ENCODE data around the gene SDCBP2. TPM values are rescaled to one million over a fixed set of nuclear protein-coding genes. Genes with fewer than 3 reads are reported as not detected.

The SDCBP2 gene, protein sequence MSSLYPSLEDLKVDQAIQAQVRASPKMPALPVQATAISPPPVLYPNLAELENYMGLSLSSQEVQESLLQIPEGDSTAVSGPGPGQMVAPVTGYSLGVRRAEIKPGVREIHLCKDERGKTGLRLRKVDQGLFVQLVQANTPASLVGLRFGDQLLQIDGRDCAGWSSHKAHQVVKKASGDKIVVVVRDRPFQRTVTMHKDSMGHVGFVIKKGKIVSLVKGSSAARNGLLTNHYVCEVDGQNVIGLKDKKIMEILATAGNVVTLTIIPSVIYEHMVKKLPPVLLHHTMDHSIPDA
- polyA plus RNA-seq, result 0.91 TPM

DNA sequence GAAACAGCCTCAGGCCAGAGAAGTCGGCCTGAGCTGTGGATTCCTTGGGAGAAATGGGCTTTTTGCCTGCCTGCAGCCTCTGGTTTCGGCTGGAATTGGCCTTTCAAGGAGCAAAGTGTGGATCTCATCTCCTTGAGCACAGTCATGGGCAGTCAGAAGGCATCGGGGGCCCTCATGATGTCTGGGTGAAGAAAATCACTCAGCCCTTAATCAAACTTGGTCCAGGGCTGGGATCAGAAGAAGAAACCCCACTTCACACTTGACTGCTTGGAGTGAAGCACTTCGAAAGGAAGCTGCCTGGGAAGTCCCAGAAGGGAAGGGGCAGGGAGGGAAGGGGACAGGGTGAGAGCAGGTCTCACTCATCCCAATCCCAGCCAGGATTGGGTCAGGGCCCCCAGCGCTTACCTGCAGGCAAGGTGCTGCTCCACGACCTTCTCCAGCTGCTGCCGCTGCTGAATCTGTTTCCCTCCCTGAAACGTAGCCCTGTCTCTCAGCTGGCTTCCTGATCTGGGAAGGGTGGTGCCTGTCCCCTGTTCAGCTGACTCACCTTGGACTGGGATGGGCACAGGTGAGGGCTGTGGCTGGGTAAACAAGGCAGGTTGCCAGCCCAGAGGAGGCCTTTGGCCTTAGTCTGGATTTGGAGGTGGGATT, at the start of gene SDCBP2:
TSS of gene SDCBP2 (minus strand) at position 460 of the 651 bp plus-strand sequence. CDS start 8,723 bp downstream, outside the sequence.
- Mint-ChIP-seq H3K27me3 (no peaks in the 10 kb centered on the region), H3K27ac (peak within 1 kb of the TSS in 2 of 3 donors; percentile 94 to 97), H3K36me3 (no peaks in the 10 kb centered on the region), H3K4me1 (peaks cover 12 to 32% (median 29%) of the 10 kb centered on the region in 3 donors), H3K9me3 (no peaks in the 10 kb centered on the region), H3K4me3 (peak within 1 kb of the TSS in 3 of 4 donors; percentile 19 to 77 (median 60))

DNA sequence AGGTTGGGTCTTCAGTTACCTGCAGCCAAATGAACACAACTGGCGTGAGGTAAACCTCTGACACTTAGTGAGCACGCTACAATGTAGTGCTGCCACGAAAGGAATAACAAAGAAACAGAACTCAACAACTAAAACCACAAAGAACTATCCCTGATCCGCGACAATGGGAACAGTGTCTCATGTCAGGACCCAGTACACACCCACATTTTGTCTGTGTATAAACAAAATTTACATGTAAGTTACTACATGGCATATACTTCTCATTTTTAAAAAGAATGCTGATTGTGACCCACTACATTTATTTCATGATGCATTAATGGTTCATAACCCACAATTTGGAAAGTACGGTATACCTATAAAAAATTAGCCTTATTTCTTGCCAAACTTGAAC, 49.8 kb upstream of the SDCBP2 start:
- Mint-ChIP-seq H3K4me3 (no peak overlapping the region), H3K27me3 (no peaks in the 10 kb centered on the region), H3K27ac (peak overlapping the region in 1 of 3 donors; percentile 92), H3K4me1 (peaks cover 54 to 69% (median 56%) of the 10 kb centered on the region in 3 donors), H3K9me3 (no peaks in the 10 kb centered on the region), H3K36me3 (peaks cover 3% of the 10 kb centered on the region)

DNA sequence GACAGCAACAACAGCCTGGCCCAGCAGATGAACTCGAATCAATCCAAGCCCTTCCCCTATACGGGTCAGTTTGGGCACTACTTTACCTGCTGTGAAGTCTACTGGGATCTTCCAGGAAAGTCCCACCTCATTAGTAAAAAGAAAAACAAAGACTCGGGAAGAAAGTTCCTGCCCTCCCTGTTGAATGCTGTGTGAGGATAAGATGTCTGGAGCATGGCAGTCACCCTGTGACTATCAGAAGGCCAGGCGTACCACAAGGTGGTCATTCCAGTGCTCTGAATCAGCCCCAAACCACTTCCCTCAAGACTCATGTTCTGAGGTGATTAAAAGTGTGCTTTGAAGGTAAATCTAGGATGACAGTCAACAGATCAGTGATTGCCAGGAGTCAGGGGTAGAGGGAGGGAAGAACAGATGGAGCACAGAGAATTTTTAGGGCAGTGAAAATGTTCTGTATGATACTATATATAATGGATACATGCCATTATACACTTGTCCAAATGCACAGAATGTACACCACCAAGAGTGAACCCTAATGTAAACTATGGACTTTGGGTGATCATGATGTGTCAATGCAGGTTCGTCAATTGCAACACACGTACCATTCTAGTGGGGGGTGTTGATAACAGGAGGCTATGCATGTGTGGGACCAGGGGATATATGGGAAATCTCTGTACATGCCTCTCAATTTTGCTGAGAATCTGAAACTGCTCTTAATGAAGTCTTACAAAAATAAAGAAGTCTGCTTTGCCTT, 49.2 kb upstream of the SDCBP2 start:
- peaks cover 3% of the 10 kb centered on the region for H3K36me3 Mint-ChIP-seq
- H3K4me3 Mint-ChIP-seq, result peak overlapping the region in 1 of 4 donors; percentile 93
- peak overlapping the region in 1 of 3 donors; percentile 25 for H3K27ac Mint-ChIP-seq
- H3K9me3 Mint-ChIP-seq, result no peaks in the 10 kb centered on the region
- H3K27me3 Mint-ChIP-seq, result no peaks in the 10 kb centered on the region
- H3K4me1 Mint-ChIP-seq, result peaks cover 54 to 69% (median 54%) of the 10 kb centered on the region in 3 donors

DNA sequence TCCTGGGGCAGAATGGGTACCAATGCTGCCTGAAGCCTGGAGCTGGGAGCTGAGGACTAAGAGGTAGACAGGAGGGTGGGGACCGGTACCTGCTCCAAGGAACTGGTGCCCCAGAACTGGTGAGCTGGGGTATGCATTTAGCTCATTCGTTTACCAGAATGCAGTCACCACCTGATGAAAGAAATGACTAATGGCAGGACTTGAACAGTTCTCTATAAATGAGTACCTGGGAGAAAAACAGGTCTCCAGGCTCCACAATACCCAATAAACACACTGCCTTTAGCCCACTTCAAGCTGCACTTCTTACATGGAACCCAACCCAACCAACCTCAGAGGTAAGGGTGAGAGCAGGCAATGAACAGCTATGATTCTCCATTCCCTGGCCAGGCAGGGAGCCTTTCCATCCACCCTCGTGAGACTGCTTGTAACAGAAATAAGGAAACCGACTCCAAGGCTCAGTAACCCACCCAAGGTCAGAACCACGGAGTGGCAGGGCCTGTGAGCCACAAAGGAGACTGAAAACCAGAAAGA, 48.5 kb upstream of the SDCBP2 start:
- peaks cover 6% of the 10 kb centered on the region for H3K36me3 Mint-ChIP-seq
- H3K27ac Mint-ChIP-seq, result peak overlapping the region; percentile 28 to 82 (median 76)
- H3K9me3 Mint-ChIP-seq, result no peaks in the 10 kb centered on the region
- no peaks in the 10 kb centered on the region for H3K27me3 Mint-ChIP-seq
- H3K4me1 Mint-ChIP-seq, result peaks cover 51 to 65% (median 54%) of the 10 kb centered on the region in 3 donors
- peak overlapping the region in 3 of 4 donors; percentile 35 to 93 (median 56) for H3K4me3 Mint-ChIP-seq

DNA sequence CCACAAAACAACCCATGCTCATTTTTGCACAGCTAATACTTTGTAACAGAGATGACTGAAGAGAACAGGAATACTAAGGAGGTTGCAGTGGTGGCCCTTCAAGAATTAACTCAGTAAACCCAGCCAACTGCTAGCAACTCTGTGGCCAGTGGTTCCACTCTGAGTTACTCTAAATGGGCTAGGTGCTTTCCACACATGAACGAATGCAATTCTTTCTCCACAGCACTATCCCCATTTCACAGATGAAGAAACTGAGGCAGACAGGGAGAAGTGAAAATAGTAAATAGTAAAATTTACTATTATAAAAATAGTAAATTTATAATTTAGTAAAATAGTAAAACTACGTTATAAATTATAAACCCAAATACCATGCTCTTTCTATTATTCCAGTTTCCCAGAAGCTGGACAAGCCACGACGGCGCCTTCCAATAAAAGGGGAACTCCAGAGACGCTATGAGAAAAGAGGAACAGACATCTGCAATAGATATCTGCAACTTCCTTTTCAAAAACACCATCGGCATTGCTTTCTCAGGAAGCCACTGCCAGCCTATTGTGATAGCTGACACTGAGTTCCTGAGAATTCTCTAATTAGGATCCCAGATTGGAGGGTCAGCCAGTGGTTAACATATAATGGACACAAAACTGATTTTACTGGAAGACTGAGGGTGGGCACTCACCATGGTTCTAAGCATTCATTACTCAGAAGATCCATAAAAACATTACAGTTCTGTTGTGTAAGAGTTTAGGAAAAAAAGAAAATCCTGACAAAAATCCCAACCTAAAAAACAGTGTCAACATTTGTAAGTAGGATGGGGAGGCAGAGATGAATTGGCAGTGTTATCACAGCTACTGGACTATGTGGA, 47.7 kb upstream of the SDCBP2 start:
- H3K27ac Mint-ChIP-seq, result peak overlapping the region; percentile 59 to 82 (median 76)
- H3K36me3 Mint-ChIP-seq, result peaks cover 6% of the 10 kb centered on the region
- no peaks in the 10 kb centered on the region for H3K27me3 Mint-ChIP-seq
- H3K9me3 Mint-ChIP-seq, result no peaks in the 10 kb centered on the region
- H3K4me1 Mint-ChIP-seq, result peaks cover 50 to 60% (median 53%) of the 10 kb centered on the region in 3 donors
- peak overlapping the region; percentile 35 to 93 (median 60) for H3K4me3 Mint-ChIP-seq

DNA sequence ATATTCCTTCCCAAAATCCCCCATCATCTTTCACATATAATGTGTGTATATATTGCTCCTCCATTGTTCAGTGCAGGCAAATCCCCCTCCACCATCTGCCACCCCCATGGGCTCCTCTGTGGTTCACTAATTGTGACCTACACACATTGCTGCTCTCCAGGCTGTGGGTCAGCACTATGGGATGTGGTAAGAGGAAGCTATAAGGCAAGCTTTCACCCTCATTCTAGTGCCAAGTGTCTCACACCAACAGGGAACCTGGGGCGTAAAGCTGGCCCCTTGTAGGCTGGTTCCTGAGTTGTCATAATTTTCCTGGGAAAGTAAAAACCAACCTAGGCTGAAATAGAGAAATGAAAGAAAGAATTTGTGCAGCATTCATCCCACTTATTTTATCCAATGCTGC, 47.1 kb upstream of the SDCBP2 start:
- Mint-ChIP-seq H3K27me3 (no peaks in the 10 kb centered on the region), H3K36me3 (peaks cover 6% of the 10 kb centered on the region)

DNA sequence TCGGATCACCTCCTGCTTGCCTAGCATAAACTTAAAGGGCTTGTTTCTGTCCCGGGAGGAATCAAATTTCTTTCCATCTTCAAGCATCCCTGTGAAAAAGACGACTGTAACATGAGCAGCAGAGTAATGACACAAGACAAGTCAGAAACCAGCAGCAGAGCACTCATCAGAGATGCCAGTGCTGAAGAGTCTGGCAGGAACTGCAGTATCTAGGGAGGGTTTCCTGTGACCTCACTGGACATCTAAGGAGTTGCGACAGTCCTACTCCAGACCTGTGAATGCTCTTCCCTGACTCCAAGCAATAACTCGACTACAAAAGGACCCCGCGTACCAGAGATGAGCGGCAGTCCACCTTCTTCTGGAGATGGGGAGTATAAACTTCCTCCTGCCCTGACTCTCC, 46.6 kb upstream of the SDCBP2 start:
- H3K4me1 Mint-ChIP-seq, result peaks cover 43 to 53% (median 44%) of the 10 kb centered on the region in 3 donors
- peak overlapping the region in 1 of 4 donors; percentile 29 for H3K4me3 Mint-ChIP-seq
- no peaks in the 10 kb centered on the region for H3K27me3 Mint-ChIP-seq
- peak overlapping the region in 1 of 3 donors; percentile 76 for H3K27ac Mint-ChIP-seq
- H3K36me3 Mint-ChIP-seq, result peaks cover 6% of the 10 kb centered on the region
- no peaks in the 10 kb centered on the region for H3K9me3 Mint-ChIP-seq

More for the DNA sequence above, 47.1 kb upstream of the SDCBP2 start:
- Mint-ChIP-seq H3K4me3 (peak overlapping the region in 3 of 4 donors; percentile 35 to 82 (median 44)), H3K9me3 (no peaks in the 10 kb centered on the region), H3K27ac (peak overlapping the region in 2 of 3 donors; percentile 76 to 82), H3K4me1 (peaks cover 47 to 54% (median 48%) of the 10 kb centered on the region in 3 donors)

DNA sequence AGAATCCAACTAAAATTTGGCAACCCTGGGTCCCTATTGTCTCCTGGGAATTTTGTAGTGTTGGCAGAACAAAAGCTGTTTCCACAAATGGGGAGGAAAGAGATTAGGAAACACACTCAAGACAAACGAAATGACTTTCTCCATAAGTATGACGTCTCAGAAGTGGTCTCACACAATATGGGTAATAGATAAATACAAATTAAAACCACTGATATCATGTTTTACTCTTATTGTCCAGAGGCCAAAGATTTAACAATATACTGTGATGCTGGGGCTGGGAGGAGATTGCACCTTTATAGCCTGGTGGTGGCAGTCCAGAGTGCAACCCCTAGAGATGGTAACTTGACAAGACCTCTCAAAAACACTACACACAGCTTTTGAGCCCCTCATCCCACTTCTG, 45.3 kb upstream of the SDCBP2 start:
- Mint-ChIP-seq H3K4me3 (no peak overlapping the region), H3K27ac (peak overlapping the region in 1 of 3 donors; percentile 63), H3K36me3 (peaks cover 5% of the 10 kb centered on the region), H3K27me3 (no peaks in the 10 kb centered on the region), H3K4me1 (peaks cover 32 to 45% (median 34%) of the 10 kb centered on the region in 3 donors), H3K9me3 (no peaks in the 10 kb centered on the region)

DNA sequence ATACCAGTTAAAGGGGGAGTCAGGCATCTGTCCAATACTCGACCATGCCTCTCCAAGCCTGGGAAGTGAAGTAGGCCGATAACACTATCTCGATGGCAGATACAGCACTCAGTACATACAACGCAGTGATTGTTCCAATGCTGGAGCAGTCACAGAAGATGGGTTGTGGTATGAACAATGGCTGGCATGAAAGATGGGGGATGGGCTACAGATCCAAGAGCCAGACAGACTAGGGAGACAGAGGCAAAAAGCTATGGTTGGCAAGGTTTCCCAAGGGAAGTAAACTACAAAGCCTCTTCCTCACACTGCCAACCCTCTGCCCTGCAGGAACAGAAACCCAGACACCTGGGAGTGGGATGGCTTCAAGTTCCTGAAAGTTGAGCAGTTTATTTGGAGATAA, 44.7 kb upstream of the SDCBP2 start:
- Mint-ChIP-seq H3K4me1 (peaks cover 27 to 39% (median 28%) of the 10 kb centered on the region in 3 donors), H3K36me3 (peaks cover 5% of the 10 kb centered on the region), H3K27ac (no peak overlapping the region), H3K9me3 (no peaks in the 10 kb centered on the region), H3K4me3 (no peak overlapping the region), H3K27me3 (no peaks in the 10 kb centered on the region)

DNA sequence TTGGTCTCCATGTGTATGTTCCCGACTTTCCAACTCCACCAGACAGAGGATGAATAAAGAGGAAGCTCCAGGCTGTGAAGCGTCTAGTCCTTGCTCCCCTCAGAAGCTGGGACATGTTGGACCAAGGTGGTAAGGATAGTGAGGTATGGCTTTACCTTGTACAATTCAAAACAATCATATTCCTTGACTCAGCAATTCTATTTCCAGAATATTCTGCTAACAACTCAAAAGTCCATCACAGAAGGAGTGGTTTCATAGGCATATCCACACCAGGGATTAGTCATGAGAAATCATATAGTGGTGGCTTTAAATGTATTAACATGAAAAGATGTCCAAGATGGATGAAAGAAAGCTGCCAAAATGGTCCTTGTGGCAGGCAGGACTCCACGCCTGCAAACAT, 44.1 kb upstream of the SDCBP2 start:
- Mint-ChIP-seq H3K27me3 (no peaks in the 10 kb centered on the region), H3K9me3 (no peaks in the 10 kb centered on the region), H3K27ac (no peak overlapping the region), H3K4me1 (peaks cover 22 to 33% (median 23%) of the 10 kb centered on the region in 3 donors), H3K4me3 (no peak overlapping the region), H3K36me3 (peaks cover 5% of the 10 kb centered on the region)

DNA sequence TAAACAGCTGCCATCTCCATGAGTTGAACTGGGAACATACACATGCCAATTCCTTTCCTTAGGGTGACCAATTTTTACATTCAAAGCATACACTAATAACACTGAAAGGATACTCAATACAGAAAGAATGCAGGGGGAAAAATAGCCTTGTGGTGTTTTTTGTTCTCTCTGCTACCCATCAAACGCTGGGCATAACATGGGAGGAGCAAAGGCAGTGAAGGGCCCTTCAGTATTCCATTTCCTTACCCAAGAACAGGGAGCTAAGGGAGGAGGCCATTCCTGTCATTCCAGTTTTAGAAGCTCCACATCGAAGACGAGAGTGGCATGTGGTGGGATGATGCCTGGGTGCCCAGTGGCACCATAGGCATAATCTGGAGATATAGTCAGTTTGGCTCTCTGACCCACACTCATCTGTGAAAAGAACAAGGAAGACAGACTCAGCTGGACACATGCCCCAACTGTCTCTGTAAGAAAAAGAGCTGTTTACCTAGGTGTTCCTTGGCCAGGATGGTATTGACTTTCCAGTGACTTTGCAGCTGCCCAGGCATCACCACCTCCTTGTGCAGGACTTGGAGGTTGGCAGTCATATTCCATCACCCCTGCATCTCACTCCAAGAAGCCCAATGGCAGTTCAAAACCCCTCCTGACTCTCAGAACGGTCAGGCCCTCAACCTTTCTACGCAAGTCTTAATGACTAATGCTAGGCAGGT, 43.0 kb upstream of the SDCBP2 start:
- Mint-ChIP-seq H3K9me3 (no peaks in the 10 kb centered on the region), H3K4me1 (peaks cover 12 to 23% (median 13%) of the 10 kb centered on the region in 3 donors), H3K27me3 (no peaks in the 10 kb centered on the region), H3K4me3 (no peak overlapping the region), H3K27ac (peak overlapping the region in 1 of 3 donors; percentile 47), H3K36me3 (peaks cover 5% of the 10 kb centered on the region)

DNA sequence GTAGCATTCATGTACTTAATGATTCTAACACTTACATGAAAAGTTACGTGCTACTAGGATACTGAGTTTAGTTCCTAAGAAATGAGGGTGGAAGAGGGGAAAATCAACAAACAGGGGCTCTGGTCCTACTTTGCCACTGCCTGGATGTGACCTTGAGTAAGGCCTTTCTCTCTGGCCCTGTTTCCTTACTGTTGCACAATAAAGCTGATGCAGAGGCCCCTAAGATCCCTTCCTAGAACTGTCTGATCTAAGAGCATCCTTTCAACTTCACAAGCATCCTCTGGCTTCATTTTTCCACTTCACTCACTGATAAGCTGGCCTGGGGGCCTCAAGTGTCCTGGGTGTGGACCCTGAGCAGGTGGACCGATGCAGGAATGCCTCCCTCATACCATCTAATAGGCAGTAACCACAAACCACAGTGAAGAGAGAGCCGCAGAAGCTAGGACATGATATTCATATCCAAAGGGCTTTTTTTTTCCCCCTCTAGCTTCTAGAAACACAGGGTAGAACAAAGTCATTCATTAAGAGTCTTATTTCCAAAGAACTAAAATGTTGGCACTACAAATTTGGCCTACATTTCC, 42.4 kb upstream of the SDCBP2 start:
- Mint-ChIP-seq H3K27me3 (no peaks in the 10 kb centered on the region), H3K9me3 (no peaks in the 10 kb centered on the region), H3K4me3 (no peak overlapping the region), H3K36me3 (peaks cover 5% of the 10 kb centered on the region), H3K27ac (peak overlapping the region in 1 of 3 donors; percentile 47), H3K4me1 (peaks cover 6 to 17% (median 6%) of the 10 kb centered on the region in 3 donors)

DNA sequence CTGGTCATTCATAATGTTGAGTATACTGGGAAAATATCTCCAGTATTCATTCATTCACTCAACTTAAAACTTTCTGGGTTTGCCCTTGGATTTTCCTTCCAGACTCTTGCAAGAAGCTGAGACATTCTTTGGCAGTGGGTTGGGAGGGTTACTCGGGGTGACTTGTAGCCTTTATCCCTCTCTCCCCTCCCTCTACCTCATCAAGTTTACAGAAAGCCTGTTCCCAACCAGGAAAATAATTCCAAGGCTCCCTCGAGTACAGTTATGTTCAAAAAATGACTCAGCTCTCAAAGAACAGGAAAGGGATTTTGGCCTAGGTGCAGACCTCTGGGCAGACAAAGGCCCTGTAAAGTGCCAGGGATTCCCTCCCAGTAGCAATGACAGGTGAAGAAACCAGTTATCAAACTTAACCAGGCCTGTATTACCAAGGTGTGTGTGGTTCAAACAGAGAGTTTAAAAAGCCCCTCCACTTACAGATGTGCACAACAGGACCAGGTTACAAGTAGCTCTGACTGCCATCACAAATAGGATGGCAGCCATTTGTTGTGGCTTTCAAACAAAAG, 41.7 kb upstream of the SDCBP2 start:
- H3K27me3 Mint-ChIP-seq, result no peaks in the 10 kb centered on the region
- peaks cover 0 to 10% (median 5%) of the 10 kb centered on the region in 3 donors for H3K4me1 Mint-ChIP-seq
- peaks cover 5% of the 10 kb centered on the region for H3K36me3 Mint-ChIP-seq
- H3K27ac Mint-ChIP-seq, result no peak overlapping the region
- H3K9me3 Mint-ChIP-seq, result no peaks in the 10 kb centered on the region
- H3K4me3 Mint-ChIP-seq, result no peak overlapping the region
